Stimulated activated CD4-positive, alpha-beta T cell treated with anti-CD3 and anti-CD28 coated beads, Interleukin-15, amount 100 ng/mL, for 48 hours (primary cell): ENCODE data around the gene TIE1.
A peak's percentile ranks its signal among the peaks of the same experiment; 100 is the strongest.

Source experiments
- DNase-seq, 2 donors: peaks; one replicate each; pipeline ENCODE4 v3.0.0-alpha.2; 2020; ENCODE audit warnings: low read depth in 2 of 2

Gene TIE1

DNA sequence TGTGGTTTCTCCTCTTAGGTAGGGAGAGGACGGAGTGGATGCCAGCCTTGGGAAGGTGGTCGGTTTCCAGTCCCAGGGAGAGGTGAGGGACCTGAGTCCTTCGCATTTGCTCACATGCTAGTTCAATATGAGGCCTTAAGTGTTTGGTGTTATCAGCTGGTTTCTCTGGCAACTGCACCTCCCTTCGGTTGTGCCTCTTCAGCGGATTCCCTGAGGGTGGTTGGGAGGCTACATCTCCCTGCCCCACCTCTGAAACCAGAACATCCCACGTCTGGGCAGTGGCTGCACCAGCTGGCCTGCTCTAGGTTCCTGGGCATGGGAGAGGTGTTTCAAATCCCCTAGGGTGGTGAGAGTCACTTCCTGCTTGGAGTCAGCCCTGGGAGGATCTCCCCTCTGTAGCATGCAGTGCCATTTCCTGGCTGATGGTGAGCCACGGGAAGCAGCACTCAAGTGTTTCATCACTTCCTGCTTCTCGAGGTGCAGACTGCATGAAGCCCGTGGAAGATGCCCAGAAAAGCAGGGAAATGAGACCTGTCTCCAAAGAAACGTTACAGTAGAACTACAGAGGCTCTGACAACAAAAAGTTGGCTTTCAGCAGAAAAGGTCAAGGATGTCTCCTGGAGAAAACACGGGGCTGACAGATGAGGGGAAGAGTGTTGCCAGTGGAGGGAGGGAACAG lies 26.5 kb upstream of the TIE1 start:
- DNase-seq = peak in 1 of 2 donors; percentile 27

DNA sequence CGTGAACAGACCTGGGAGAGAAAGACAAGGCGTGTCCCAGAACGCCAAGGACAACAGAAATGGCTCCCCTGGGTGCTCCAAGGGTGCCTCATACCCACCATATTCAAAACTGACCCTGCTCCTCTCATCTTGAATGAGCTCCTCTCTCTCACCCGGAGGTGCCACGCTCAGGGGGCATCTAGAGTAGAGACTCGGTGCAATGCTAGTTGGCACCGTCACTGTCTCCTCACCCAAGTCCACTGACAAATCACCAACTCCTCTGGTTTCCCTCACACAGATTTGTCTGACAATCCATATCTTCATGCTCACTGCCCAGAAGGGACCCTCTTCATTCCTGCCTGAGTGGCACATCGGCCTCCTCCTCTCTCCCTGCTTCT lies 26.0 kb upstream of the TIE1 start:
- DNase-seq = no peak

DNA sequence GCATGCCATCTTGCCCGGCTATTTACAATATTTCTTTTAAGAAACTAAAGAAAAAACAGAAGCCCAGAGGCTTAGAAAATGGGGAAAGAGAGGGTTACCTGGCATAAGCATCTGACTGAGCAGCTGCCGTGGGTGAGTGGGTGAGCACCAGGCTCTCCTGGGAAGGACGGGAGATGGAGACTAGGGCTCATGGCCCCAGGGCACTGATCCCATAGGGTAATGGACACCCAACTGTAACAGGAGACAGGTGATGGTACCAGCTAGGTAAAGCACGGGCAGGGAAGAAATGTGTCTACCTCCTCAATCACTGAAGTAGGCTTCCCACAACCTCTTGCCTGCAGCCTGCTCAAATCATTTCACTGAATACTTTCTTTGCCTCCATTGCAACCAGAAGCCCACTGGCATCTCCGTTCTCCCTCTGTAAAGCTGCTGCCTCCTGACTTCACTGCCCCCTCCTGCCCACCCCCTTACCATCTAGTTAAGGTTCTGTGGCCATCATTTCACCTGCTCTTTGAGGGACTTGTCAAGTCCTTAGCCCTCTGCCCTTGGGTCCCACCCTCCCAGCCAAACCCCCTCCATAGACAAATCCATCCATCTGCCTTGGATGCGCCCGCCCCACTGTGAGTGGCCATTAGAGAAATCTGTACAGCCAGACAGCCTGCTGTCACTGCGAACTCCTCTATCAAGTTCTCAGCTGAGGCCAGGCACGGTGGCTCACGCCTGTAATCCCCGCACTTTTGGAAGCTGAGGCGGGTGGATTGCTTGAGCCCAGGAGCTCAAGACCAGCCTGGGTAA lies 24.8 kb upstream of the TIE1 start:
- no peak for DNase-seq

DNA sequence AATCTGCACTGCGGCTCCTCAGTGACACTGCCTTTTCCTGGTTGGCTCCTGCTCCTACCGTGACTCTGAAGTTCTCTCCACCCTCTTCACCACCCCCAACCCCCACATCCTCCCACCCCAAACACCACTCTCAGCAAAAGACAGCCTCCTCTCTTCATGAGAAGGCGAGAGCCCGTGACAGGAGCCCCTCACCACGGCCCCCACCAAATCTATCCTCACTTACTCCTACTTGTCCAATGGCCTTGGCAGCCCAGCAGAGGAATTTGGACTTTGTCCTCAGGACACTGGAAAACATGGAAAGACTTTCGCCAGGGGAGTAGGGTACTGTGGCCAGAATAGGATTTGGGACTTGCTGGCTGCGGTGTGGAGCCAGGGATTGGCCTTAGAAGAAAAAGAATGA lies 24.1 kb upstream of the TIE1 start:
- no peak for DNase-seq

DNA sequence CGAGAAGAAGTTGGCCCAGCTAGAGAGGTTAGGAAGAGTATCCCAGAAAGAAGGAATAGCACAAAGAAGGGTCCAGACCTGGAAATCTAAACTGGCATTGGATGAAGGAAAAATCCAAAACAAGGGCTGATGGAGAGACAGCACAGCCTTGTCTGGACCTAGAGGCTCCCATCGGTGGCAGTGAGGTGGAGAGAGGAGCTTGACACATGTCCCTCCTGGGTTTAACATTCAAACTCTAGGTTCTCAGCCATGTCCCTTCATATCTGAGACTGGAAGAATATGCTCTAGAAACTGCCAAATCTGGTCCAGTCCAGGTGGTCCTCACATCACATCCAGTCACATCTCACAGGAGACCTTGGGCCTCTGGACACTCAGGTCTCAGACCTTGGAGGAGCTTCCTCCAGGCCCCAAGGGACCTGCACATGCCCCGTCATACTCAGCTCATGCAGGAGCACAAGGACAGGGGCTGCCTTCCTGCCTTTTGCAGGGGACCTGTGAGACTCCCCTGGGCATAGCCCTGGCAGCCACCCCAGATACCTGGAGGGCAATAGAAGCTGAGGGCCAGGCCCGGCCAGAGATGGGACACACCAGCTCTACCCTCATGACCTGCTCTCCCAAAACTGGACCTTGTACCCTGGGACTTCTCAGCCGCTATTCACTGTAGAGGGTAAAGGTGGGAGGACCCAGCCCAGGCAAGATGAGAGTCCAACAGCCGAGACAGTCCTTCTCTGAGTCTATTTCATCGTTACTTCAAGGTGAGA lies 23.5 kb upstream of the TIE1 start:
- DNase-seq = no peak

DNA sequence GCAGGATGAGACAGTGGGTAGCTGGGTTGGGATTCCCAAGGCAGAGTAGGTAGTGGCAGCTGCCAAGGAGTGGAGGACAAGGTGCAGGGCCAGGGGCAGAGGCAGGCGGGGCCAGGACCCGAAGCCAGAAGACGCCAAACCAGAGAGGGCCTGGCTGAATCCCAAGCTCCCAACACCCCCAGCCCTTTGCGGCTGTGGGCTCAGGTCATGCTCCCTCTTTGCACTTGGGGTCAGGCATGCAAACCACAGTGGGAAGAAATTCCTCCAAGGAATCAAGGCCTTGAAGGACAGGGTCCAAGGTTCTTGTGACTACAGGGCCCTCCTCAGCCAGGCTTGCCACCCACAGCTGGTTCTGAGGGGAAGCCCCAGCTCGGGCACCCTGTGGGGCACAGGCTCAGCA lies 21.6 kb upstream of the TIE1 start:
- DNase-seq = no peak

DNA sequence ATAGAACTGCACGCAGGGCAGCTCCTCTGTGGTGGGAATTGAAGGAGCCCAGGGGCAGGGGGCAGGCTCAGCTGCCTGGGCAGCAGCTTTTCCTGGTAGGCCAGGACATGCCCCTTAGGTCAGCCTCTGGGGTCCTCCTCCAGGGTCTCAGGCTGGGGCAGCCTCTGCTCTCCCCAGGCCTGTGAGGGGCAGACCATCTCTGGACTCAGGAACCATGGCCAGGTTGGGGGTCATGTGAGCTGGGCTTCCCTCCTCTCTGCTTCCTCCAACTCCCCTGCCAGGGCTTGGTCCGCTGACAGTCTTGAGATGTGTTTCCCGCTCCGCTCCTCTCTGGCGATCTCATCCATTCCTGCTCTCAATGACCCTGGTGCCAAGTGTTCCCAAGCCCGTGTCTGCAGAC lies 21.1 kb upstream of the TIE1 start:
- no peak for DNase-seq

DNA sequence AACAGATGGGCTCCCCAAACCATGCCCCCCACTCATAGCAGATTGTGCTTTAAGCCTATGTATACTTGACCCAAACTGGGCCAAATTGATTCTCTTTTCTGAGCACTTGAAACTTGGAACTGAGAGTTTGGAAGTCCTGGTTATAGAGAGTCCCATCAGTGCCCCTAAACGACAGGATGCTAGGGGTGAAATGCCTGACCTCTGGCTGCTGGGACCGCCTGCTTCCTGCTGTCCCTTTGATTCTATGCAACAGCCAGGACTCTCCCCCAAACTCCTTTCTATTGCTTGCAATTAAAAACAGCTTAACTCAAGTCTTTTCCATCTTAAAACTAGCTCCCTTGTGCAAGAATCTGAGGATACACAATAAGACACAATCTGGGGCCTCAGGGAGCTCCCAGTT lies 20.1 kb upstream of the TIE1 start:
- no peak for DNase-seq

DNA sequence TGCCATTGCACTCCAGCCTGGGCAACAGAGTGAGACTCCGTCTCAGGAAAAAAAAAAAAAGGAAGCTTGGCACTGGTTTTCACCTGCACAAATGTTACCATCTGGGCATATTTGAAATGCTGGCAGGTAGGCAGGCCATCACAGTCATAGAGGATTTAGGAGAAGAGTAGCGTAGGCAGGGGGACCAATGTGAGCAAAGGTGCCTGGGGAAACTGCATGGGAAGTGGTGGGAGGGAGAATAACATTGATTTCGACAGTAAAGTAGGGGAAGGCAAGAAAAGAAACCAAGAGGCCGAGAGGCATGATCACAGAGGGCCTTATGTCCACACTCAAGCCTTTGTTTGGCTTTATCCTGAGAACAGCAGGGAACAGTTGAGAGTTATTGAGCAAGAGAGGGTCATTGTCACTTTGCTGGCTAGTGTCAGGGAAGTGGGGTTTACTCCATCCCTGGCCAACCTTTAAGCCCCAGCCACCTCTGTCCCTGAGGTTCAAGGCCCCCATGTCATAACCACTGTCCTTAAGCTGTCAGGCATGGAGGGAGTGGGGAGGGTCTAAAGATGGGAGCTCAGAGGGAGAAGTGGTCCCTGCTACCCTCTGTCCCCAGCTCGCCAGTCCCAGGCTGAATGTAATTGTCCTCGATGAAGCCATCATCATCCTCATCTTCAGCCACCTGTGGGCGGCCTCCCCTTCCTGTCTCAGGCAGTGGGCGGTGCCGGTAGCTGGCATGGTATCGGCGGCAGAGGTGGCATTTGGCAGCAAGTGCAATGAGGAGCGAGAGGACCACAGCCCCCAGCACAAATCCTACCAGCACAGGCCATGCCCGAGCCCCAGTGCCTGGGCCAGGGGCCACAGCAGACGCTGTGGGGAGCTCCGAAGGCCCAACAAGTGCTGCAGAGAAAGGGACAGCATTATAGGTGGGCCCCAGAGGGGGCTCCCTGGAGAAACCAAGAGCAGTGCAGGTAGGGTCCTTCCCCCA lies 18.3 kb upstream of the TIE1 start:
- DNase-seq = no peak

DNA sequence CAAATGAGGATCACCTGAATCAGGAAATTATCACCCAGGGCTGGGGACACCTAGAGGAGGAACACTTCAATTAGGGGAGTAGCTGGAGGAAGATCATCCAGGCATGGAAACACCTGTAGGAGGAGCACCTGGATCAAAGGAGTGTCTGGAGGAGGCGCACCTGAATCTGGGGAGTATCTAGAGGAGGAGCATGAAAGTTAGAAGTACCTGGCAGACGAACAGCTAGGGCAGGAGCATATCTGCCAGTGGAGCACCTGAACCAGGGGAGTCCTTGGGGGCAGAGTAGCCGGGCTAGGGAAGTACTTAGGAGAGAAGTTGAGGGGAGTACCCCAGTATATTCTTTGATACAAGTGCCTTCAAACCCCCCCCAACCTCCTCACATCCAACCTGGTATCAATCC lies 16.7 kb upstream of the TIE1 start:
- DNase-seq = no peak

DNA sequence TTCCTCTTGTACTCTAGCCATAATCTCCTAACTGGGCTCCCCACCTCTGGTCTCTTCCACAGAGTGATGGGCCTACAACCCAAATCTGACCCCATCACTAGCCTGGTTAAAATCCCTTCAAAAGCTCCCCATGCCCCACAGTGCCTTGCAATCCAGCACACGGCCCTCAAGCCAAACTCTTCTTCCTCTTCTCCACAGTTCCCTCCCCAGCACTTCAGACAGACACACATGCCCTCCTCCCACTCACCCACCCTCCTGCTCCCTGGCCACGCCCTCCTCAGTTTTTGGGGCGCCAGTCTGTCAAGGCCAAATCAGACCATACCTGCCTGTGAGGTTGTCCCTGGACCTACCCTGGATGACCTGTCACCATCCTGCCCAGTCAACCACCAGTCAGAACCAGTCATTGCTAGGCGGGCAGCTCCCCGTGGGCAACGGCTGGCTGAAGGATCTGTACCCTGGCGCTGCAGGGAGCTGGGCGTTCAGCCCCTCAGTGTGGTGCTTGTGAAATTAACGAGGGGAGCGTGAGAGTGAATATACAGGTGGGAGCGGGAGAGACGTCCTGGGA lies 16.2 kb upstream of the TIE1 start:
- no peak for DNase-seq

DNA sequence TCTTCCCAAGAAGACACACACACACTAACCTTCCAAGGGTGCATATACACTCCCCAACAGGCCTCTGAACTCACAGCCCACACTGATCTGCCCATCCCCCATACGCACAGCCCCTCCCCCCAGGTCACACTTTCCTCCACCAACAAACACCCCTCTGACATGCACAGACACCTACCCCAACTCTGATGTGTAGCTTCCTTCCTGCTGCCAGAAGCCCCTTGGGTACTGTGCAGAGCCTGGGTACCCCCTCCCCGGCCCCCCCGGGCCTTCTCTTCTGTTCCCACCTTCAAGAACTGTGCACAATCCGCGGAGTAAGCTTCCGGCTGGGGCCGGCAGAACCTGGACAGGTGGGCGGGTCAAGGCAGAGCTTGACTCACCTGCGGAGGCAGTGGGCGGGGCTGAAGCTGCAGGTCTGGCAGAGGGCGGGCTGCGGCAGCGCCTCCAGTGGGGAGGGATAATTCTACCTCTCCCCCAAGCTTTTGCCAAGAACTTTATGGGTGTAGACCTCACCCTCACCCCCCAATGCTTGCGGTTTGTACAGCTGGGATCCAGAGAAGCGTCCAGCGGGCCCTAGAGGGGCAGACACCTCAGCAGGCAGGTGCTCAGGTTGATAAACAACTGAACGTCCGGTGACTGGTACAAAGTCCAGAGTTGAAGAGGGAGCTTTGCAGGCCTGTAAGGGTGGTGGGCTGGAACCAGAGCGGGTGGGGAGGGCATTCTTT lies 15.4 kb upstream of the TIE1 start, which contains the start of gene C1orf210:
C1orf210 (minus strand) TSS at position 313 of the 722 bp plus-strand sequence. CDS start 2,311 bp downstream, outside the sequence.
- DNase-seq = no peak

DNA sequence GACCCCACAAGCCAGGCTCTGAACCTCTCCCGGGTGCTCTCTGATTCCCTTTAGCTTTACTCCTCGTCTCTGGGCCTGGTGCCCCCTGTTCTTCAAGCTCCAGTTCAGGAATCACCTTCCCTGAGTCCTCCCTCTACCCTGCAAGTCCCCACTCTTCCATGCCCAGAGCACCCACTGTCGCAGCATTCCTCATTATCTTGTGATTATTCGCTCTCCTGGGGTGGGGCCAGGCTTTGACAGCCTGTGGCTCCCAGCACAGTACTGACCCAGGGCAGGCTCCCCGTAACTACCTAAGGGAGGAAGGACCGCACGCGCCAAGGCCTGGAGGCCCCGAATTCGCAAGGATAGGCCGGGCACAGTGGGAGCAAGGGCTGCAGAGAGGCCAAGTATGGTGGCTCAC lies 14.7 kb upstream of the TIE1 start:
- DNase-seq = no peak

DNA sequence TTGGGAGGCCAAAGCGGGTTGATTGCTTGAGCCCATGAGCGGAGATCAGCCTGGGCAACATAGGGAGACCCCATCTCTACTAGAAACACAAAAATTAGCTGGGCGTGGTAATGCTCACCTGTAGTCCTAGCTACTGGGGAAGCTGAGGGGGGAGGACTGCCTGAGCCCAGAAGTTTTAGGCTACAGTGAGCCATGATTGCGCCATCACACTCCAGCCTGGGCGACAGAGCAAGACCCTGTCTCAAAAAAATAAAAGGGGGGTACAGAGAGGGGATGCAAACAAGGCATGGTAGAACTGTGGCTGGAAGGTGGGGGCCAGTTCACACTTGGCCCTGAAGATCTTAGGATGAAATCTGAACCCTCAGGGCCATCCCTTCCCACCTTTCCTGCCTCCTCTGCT lies 14.2 kb upstream of the TIE1 start:
- no peak for DNase-seq

DNA sequence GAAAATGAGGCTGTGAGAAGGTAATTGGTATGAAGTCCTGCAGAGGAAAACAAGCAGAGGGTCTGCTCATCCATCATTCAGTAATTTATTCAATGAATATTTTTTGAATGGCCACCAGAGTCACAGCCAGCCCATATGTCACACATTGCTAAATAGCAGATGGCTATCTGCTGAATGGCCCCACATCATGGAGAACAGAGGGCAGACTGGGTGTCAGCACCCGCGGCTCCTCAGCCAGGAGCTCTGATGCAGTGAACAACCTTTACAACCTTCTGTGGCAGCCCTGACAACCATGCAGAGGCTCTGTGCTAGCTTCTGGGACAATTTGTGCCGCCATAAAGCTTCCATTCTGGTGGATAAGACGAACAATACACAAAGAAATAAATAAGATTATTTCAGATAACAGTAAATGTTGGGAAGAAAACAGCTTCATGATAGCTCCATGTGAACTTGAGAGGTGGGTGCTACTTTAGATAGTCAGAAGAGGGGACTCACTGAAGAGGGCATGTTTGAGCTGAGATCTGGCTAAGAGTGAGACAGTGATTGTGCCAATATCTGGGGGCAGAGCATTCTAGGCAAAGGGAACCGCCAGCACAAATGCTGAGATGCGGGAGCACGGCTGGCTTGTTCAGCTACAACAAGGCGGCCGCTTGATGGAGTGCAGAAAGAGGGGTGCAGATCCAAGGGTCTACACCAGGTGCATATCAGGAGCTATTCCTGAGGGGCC lies 12.6 kb upstream of the TIE1 start:
- DNase-seq = no peak

DNA sequence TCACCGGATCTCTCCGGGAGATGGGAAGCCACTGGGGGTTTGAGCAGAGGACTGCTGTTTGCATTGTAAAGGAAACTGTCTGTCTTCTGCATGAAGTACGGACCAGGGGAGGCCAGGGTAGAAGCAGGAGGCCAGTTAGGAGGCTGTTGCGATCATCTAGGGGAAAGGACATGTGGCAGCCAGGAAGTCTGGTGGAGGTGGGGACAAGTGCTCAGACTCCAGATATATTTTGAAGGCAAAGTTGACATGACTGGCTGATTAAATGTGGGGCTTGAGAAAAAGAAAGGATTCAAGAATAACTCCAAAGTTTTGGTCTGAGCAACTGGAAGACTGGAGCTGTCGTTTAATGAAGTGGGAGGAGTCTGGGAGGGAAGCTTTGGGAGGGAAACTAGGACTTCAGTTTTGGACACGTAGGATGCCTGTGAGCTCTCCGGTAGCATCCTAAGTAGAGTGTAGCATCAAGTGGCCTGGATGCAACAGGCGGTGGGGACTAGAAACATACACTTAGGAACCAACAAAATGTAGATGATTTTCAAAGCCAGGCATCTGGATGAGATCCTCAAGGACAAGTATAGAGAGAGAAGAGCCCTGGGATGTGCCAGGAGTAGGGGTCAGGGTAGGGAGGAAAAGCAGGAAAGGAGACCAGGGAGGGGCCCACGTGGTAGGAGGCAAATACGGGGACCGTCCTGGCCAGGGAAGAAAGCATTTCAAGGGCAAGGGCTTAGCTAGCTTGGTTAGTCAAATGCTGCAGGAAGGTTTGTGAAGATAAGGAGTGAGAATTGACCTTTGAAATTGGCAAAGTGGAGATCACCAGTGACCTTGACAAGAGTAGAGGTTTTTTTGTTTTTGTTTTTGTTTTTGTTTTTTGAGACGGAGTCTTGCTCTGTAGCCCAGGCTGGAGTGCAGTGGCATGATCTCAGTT lies 11.7 kb upstream of the TIE1 start:
- DNase-seq = no peak

DNA sequence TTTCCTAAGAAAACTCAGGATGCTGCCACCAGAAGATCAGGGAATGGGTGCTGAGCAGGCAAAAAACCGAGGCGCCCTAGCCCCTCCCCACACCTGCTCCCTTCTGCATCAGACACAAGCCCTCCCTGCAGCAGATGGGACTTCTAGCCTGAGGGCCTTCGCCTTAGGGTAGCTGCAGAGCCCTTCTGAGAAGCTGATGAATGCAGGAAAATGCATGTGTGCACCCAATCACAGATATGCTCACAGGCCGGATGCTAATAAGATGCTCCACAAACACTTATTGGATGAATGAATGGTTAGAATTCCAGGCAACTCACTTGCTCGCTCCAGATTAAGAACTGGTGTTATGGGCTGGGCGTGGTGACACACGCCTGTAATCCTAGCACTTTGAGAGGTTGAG lies 8.6 kb upstream of the TIE1 start:
- no peak for DNase-seq

DNA sequence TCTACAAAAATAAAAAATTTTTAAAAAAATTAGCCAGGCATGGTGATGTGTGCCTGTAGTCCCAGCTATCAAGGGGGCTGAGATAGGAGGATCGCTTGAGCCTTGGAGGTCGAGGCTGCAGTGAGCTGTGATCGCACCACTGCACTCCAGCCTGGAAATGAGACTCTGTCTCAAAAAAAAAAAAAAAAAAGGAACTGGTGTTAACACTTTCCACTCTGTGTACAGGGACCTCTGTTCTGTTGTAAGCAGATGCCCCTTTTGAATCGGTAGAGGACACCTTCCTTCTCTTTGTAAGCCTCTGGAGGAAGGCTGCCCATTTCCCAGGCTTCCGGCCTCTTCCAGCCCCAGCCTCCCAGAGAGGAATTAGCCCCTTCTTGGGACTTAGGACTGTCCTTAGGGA lies 8.1 kb upstream of the TIE1 start:
- no peak for DNase-seq

DNA sequence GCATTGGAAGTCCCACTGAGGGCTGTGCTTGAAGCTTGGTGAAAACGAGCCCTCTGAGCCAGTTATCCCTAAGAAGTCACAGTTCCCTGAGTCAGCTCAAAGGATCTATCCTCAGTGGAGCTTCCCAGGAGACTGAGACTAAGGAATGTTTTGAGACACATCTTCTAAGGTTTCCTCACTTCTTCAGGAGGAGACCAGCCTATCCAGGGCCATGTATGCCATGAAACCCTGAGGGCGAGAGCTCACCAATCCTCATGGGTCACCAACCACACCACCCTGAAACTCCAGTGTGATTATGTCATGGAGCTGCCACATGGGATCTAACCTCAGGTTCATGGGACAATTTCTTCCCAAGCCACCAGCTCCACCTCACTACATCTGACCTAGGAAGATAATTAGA lies 7.6 kb upstream of the TIE1 start:
- no peak for DNase-seq
